PC-9 (cell line): Measurements from ENCODE around the gene TNFRSF1A.

Source experiments
- CTCF ChIP-seq: fragments of 200-600 bp; sonication (generic); conservative IDR thresholded peaks from 2 replicates; pipeline ENCODE4 v1.6.1; 2017; ENCODE audit warnings: mixed run types, antibody characterized with exemption, mild to moderate bottlenecking, moderate library complexity
- EZH2 ChIP-seq: fragments of 200-600 bp; sonication (generic); IDR thresholded peaks from 2 replicates; pipeline ENCODE4 v1.8.0; 2017; ENCODE audit warnings: antibody characterized with exemption, low read depth

GRCh38 chr12:6330999-6331714 lies 10.7 kb downstream of the TNFRSF1A start:
- TF ChIP-seq CTCF = no peak
- no peak for TF ChIP-seq EZH2
